SJCRH30 (cell line): ENCODE data around the gene SLC38A10. TPM values are rescaled to one million over a fixed set of nuclear protein-coding genes. Genes with fewer than 3 reads are reported as not detected.
A peak's percentile ranks its signal among the peaks of the same experiment; 100 is the strongest.
"Not testable (repeated sequence)": the region's sequence is repeated elsewhere in the genome, so short reads cannot be mapped to it uniquely, and the experiment has no call there.

ENCODE experiments used
- DNase-seq, 2 experiments: peaks; one replicate each; pipeline ENCODE4 v3.0.0-alpha.2; 2015 to 2020
- H3K27ac ChIP-seq: fragments of 250-450 bp; sonication (Bioruptor Pico); 2 replicates; pipeline ENCODE4 v1.5.1; 2020; ENCODE audit warnings: mild to moderate bottlenecking, moderate library complexity
- H3K27me3 ChIP-seq: fragments of 250-450 bp; sonication (Bioruptor Pico); 2 replicates; pipeline ENCODE4 v1.5.1; 2020; ENCODE audit warnings: mild to moderate bottlenecking, moderate library complexity
- H3K36me3 ChIP-seq: fragments of 250-450 bp; sonication (Bioruptor Pico); 2 replicates; pipeline ENCODE4 v1.5.1; 2020; ENCODE audit warnings: mild to moderate bottlenecking, moderate library complexity
- H3K4me1 ChIP-seq: fragments of 250-450 bp; sonication (Bioruptor Pico); 2 replicates; pipeline ENCODE4 v1.5.1; 2020; ENCODE audit warnings: mild to moderate bottlenecking, moderate library complexity
- H3K4me3 ChIP-seq: fragments of 250-450 bp; sonication (Bioruptor Pico); 2 replicates; pipeline ENCODE4 v1.5.1; 2020; ENCODE audit warnings: mild to moderate bottlenecking, moderate library complexity
- H3K9me3 ChIP-seq: fragments of 250-450 bp; sonication (Bioruptor Pico); replicated peaks from 2 replicates; pipeline ENCODE4 v1.5.1; 2020; ENCODE audit warnings: mild to moderate bottlenecking, moderate library complexity
- total RNA-seq: library from RNA; depleted of rRNA; stranded (reverse); fragments of >200 nt; shearing (Covaris generic); gene quantifications from 2 replicates; pipeline ENCODE4 v1.2.3, GENCODE V29; 2014

The SLC38A10 gene
- total RNA-seq, 1 experiment from 2014 or later, result 97.0 TPM

- Histone ChIP-seq H3K4me1 (no peaks in the 10 kb centered on the region), H3K4me3 (no peak overlapping the region), H3K27ac (no peak overlapping the region), H3K27me3 (no peaks in the 10 kb centered on the region), H3K36me3 (peaks cover 23% of the 10 kb centered on the region), H3K9me3 (no peaks in the 10 kb centered on the region)
- no peak for DNase-seq
Measured at GRCh38 chr17:81229666-81229920, 65.5 kb downstream of the SLC38A10 start.

GRCh38 chr17:81228834-81229665 lies 66.1 kb downstream of the SLC38A10 start:
- H3K4me3 ChIP-seq, result no peak overlapping the region
- no peak for DNase-seq
- no peaks in the 10 kb centered on the region for H3K27me3 ChIP-seq
- H3K4me1 ChIP-seq, result no peaks in the 10 kb centered on the region
- H3K9me3 ChIP-seq, result no peaks in the 10 kb centered on the region
- H3K36me3 ChIP-seq, result peaks cover 23% of the 10 kb centered on the region
- H3K27ac ChIP-seq, result no peak overlapping the region

- Histone ChIP-seq H3K4me1 (no peaks in the 10 kb centered on the region), H3K27ac (no peak overlapping the region), H3K36me3 (peaks cover 23% of the 10 kb centered on the region), H3K27me3 (no peaks in the 10 kb centered on the region), H3K9me3 (no peaks in the 10 kb centered on the region), H3K4me3 (no peak overlapping the region)
- DNase-seq, result no peak
Measured at GRCh38 chr17:81228420-81228819, 66.7 kb downstream of the SLC38A10 start.

- not testable (repeated sequence) for H3K9me3 ChIP-seq, H3K27ac ChIP-seq, H3K27me3 ChIP-seq, DNase-seq, H3K4me1 ChIP-seq, H3K4me3 ChIP-seq
- H3K36me3 ChIP-seq, result peaks cover 20% of the 10 kb centered on the region
Measured at GRCh38 chr17:81227630-81228029, 67.5 kb downstream of the SLC38A10 start.

GRCh38 chr17:81223762-81224130 lies 71.4 kb downstream of the SLC38A10 start:
- Histone ChIP-seq H3K27ac (no peak overlapping the region; the same call in 1 of the 2 replicates), H3K9me3 (no peaks in the 10 kb centered on the region), H3K4me1 (peaks cover 9% of the 10 kb centered on the region), H3K4me3 (peak overlapping the region; percentile 48), H3K27me3 (no peaks in the 10 kb centered on the region), H3K36me3 (peaks cover 4% of the 10 kb centered on the region)
- DNase-seq, result peak in 1 of 2 experiments; percentile 35

GRCh38 chr17:81222906-81223761 lies 72.0 kb downstream of the SLC38A10 start, which contains the start of gene CEP131:
Gene CEP131, minus strand, starts transcription at chr17:81222965. Its CDS starts 2,909 bp downstream, at chr17:81220056.
- peaks cover 9% of the 10 kb centered on the region for H3K4me1 ChIP-seq
- DNase-seq, result peak; percentile 100
- H3K36me3 ChIP-seq, result peaks cover 4% of the 10 kb centered on the region
- H3K4me3 ChIP-seq, result peak within 1 kb of the TSS; percentile 88
- H3K27me3 ChIP-seq, result no peaks in the 10 kb centered on the region
- no peaks in the 10 kb centered on the region for H3K9me3 ChIP-seq
- peak within 1 kb of the TSS; percentile 19; the same call in 1 of the 2 replicates for H3K27ac ChIP-seq

GRCh38 chr17:81222620-81222905 lies 72.5 kb downstream of the SLC38A10 start:
- Histone ChIP-seq H3K36me3 (peaks cover 4% of the 10 kb centered on the region), H3K9me3 (no peaks in the 10 kb centered on the region), H3K27ac (peak overlapping the region; percentile 3; the same call in 1 of the 2 replicates), H3K4me1 (peaks cover 9% of the 10 kb centered on the region), H3K4me3 (peak overlapping the region; percentile 88), H3K27me3 (no peaks in the 10 kb centered on the region)
- DNase-seq, result no peak

- Histone ChIP-seq H3K27me3 (no peaks in the 10 kb centered on the region), H3K27ac (peak overlapping the region; percentile 3; the same call in 1 of the 2 replicates), H3K4me1 (peaks cover 9% of the 10 kb centered on the region), H3K9me3 (no peaks in the 10 kb centered on the region), H3K4me3 (peak overlapping the region; percentile 88), H3K36me3 (peaks cover 4% of the 10 kb centered on the region)
- peak in 1 of 2 experiments; percentile 51 for DNase-seq
Measured at GRCh38 chr17:81221842-81222619, 73.1 kb downstream of the SLC38A10 start.

- H3K9me3 ChIP-seq, result no peaks in the 10 kb centered on the region
- H3K27ac ChIP-seq, result no peak overlapping the region
- H3K36me3 ChIP-seq, result peaks cover 8% of the 10 kb centered on the region
- H3K27me3 ChIP-seq, result no peaks in the 10 kb centered on the region
- H3K4me1 ChIP-seq, result peaks cover 9% of the 10 kb centered on the region
- DNase-seq, result peak in 1 of 2 experiments; percentile 54
- H3K4me3 ChIP-seq, result peak overlapping the region; percentile 88
Measured at GRCh38 chr17:81221371-81221841, 73.7 kb downstream of the SLC38A10 start.

GRCh38 chr17:81219476-81220180 lies 75.5 kb downstream of the SLC38A10 start:
- no peak for DNase-seq
- peaks cover 9% of the 10 kb centered on the region for H3K4me1 ChIP-seq
- H3K4me3 ChIP-seq, result no peak overlapping the region
- H3K9me3 ChIP-seq, result no peaks in the 10 kb centered on the region
- no peaks in the 10 kb centered on the region for H3K27me3 ChIP-seq
- no peak overlapping the region for H3K27ac ChIP-seq
- H3K36me3 ChIP-seq, result peaks cover 13% of the 10 kb centered on the region

GRCh38 chr17:81218991-81219390 lies 76.1 kb downstream of the SLC38A10 start:
- Histone ChIP-seq H3K27ac (no peak overlapping the region), H3K4me1 (peaks cover 9% of the 10 kb centered on the region), H3K4me3 (no peak overlapping the region)

GRCh38 chr17:81218459-81218858 lies 76.6 kb downstream of the SLC38A10 start:
- DNase-seq, result no peak
- Histone ChIP-seq H3K4me3 (no peak overlapping the region), H3K4me1 (peaks cover 9% of the 10 kb centered on the region), H3K27ac (no peak overlapping the region), H3K27me3 (no peaks in the 10 kb centered on the region), H3K36me3 (peaks cover 13% of the 10 kb centered on the region), H3K9me3 (no peaks in the 10 kb centered on the region)

More at GRCh38 chr17:81218991-81219390, 76.1 kb downstream of the SLC38A10 start:
- Histone ChIP-seq H3K9me3 (no peaks in the 10 kb centered on the region), H3K36me3 (peaks cover 13% of the 10 kb centered on the region), H3K27me3 (no peaks in the 10 kb centered on the region)
- DNase-seq, result no peak

- H3K4me1 ChIP-seq, result peaks cover 9% of the 10 kb centered on the region
- no peaks in the 10 kb centered on the region for H3K27me3 ChIP-seq
Measured at GRCh38 chr17:81217491-81217890, 77.6 kb downstream of the SLC38A10 start.

GRCh38 chr17:81213978-81214377 lies 81.1 kb downstream of the SLC38A10 start:
- Histone ChIP-seq H3K27me3 (no peaks in the 10 kb centered on the region), H3K9me3 (no peaks in the 10 kb centered on the region), H3K36me3 (peaks cover 17% of the 10 kb centered on the region), H3K27ac (no peak overlapping the region), H3K4me3 (no peak overlapping the region), H3K4me1 (no peaks in the 10 kb centered on the region)
- DNase-seq, result no peak

More at GRCh38 chr17:81217491-81217890, 77.6 kb downstream of the SLC38A10 start:
- Histone ChIP-seq H3K4me3 (no peak overlapping the region), H3K27ac (no peak overlapping the region), H3K9me3 (no peaks in the 10 kb centered on the region), H3K36me3 (peaks cover 13% of the 10 kb centered on the region)
- DNase-seq, result peak in 1 of 2 experiments; percentile 46
